ENCODE results near the gene SCIN.
"Not testable (repeated sequence)": the region's sequence is repeated elsewhere in the genome, so short reads cannot be mapped to it uniquely, and the experiment has no call there.

The SCIN gene

DNA sequence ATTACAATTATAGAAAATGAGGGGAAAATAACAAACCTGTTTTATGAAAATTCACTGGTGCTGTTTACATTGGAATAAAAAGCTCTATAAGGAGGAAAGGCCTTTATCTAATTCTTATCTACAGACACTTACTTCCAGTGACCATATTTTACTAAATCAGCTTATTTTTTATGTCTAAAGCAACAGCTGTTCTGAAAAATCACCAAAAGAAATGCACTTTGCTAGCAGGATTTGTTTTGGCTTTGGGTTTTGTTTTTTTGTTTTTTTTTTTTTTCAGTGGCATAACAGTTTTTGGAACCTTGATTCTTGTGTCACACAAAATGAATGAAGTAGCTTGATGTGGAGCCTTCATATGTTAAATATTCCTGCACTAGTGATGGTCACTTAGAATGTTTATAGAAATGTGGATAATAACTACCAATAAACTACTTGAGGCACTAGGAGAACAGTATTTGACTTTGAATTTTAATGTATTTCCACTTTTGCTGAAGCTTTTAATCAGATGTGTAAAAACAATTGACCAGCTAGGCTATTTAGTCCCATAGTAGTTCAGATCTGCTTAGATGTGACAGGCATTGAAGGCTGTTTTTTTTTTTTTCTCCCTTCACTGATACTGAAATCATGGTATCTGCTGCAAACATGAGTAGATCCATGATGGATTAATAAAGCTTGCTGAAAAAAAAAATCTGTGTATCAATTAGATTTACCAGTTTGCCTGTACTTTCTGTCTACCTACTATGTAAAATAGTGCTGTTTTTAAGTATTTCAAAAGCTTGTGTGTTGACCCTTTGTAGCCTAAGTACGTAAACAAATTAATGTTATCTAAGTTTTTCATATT, 119.7 kb downstream of the SCIN start:
- peak; percentile 24 for DNase-seq

DNA sequence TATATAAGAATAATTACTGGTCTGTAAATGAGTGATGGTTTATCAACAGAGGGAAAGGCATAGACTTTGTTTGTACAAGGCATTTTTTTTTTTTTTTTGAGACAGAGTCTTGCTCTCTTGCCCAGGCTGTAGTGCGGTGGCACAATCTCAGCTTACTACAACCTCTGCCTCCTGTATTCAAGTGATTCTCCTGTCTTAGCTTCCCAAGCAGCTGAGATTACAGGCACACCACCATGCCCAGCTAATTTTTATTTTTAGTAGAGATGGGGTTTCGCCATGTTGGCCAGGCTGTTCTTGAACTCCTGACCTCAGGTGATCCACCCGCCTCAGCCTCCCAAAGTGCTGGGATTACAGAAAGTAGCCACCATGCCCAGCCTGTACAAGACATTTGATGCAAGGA, 120.9 kb downstream of the SCIN start:
- not testable (repeated sequence) for DNase-seq

DNA sequence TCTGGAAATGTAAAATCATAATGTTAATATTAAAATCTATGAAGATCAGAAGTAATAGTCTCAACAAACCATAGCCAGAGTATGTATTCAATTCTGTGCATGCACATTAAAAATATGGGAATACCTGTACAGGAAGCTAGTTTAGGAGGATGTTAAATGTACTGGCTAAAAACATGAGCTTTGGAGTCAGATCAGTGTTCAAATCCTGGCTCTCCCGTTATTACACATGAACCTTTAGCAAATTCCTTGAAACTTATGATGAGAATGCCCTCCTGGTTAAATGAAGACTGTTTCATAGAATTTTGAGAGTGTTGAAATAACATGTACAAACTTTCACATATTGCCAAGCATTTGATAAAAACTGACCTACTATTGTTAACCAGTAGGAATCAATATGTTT, 121.5 kb downstream of the SCIN start:
- peak; percentile 10 for DNase-seq

DNA sequence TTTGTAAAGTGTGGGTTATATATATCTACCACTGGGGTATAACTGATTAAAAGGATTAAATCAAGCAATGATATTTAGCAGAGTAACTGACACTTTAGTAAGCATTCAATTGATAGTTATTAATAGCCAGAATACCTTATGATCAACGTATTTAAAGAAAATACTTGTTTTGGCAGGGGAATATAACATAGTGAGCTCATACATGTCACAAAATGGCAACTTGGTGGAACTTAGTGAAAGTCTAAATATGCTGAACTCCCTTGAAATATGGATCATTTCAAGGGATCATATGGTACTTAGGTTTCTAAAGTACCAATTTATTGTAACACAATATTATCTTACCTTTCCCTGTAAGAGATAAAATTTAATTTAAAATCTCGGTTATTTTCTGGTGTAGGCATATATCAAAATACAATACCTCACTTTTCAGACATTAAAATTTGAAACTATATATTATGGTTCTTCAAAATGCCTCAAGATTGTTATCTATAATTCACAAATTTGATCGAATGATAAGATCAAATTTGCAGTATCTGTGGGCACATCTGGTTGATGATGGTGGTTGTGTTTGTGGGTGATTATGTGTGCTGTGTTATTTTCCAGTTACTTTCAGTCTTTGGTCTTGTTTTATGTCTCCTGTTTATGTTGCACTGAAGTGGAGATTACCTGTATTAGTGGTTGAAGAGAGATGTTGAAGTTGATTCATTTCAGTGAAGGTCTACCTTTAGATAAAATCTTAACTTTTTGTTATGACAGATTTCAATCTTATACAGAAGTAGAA, 122.1 kb downstream of the SCIN start:
- no peak for DNase-seq

DNA sequence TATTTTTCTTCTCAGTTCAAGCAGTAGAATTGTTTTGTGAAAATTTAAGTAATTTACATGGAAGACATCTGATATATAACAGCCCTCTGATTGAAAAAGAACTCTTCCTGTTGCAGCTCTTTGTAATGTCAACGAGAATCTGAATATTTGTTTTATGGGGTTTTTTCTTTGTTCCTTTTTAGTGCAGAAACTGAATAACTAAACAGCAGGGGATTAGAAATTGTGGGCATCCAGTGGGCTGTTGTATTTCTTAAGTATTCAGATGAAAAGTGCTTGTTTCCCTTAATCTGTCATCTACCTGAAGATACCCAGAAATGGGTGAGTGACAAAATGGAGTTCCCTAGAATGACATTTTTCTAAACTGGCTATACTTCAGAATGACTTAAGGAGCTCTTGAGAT, 124.3 kb downstream of the SCIN start:
- no peak for DNase-seq

DNA sequence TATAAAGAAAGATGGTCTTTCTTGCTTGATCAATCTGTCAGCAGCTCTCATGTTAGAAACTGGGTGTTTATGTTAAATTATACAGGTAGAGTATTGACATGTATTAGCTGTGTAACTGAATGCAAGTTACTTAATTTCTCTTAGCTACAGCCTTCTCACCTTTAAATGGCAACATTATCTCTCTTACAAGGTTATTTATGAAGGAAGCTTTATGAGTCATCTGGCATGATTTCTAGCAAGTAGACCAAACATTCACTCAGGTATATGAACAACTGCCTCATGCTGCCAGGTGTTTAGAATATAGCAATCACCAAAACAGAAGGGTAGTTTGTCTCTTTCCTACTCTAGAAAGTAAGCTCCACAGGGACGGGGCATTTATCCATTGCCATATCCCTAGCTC, 125.4 kb downstream of the SCIN start:
- no peak for DNase-seq

DNA sequence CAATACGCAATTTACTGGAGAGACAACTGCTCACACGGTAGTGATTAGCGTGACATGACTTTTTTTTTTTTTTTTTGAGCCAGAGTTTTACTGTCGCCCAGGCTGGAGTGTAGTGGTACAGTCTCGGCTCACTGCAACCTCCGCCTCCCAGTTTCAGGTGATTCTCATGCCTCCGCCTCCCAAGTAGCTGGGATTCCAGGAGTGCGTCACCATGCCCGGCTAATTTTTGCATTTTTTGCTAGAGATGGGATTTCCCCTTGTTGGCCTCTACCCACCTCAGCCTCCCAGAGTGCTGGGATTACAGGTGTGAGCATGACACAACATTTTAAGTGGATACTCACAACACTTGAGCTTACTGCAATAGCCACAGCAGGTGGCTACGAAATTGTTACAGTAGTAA, 128.8 kb downstream of the SCIN start:
- DNase-seq, result no peak

DNA sequence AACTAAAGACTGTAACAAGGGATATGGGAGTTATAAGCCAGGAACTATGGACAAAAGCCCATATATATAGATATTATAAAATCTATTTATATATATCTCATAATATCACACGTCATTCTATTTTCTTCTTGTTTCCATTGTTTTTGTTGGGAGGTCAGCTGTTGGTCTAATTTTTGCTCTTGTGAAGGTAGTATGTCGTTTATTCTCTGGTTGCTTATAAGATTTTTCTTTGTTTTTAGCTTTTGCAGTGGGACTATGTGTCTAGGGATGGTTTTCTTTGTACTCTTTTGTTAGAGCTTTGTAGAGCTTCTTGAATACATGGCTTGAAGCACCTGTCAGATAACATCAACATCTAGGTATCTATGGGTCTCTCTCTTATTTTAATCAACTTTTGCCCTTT, 130.9 kb downstream of the SCIN start:
- DNase-seq, result no peak

DNA sequence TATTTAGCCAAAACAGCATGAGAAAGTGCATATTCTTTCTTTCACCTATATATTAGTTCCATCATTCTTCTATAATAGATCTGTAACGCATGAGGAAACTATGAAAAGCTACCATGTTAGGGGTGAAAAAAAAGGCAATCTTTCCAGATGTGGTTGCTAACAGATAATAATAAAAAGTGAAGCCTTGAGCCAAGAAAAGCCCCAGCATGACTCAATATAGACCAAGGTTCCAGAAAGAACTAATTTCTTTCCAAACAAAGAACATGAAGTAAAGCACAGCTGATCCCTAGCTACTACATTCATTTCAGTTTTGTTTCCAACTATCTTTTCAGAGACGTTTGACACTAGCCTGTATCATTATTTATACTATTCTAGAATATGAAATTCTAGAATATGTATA, 133.4 kb downstream of the SCIN start:
- no peak for DNase-seq

DNA sequence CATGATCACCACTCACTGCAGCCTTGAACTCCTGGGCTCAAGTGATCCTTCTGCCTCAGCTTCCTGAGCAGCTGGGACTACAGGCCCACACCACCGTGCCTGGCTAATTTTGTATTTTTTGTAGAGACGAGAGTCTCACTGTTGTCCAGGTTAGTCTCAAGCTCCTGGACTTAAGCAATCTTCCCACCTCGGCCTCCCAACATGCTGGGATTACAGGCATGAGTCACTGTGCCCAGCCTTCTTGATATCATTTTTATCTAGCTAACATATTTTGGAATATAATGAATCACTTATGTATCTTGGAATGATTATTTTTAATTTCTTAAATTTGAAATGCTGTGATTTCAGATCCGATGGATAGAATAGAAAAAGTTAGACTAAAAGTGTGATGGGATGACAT, 135.4 kb downstream of the SCIN start:
- DNase-seq, result no peak

DNA sequence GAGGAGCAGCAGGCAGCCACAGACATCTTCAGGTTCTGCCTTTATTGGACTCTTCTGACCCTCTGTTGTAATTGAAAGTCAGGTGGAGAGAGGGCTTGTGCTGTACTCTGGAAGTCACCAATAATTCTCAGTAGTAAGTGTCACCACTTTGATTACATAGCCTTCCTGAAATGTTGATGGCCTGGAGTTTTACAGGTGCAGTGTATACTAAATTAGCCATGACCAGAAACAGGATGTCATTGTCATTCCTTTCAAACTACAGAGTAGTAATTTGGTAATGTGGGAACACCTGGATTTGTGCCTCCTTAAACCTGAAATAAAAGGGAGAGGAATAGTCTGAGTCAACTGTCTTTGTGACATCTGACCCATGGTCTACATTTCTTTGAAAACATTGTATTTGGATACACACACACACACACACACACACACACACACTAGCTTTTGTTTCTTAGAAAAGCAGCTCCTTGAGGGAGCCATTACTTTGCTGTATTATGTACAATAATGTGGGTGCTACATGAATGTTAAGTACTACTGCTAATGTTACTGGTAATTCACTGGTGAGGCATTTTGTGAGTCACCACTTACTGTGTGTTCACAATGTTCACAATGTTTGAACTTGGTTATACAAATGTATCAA, 136.5 kb downstream of the SCIN start:
- DNase-seq, result no peak

DNA sequence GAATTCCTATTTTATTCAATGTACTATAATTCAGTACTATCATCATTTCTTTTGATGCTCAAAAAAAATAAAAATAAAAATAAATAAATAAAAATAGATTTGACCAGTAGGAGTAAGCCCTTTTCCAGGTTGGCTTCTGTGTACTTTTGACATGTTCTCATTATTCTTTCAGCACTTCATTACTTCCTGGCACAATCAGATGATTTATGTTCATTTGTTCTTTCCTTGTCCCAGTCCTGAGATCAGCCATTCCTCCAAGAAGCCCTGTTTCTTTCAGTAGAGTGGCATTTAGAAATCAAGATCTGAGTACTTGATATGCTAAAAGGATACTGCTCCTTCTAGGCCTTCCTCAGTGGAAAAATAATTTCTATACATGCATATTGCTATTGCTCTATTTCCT, 137.8 kb downstream of the SCIN start:
- DNase-seq, result no peak

Data from OCI-M1 (cell line).